Effector memory CD4-positive, alpha-beta T cell (primary cell): ENCODE results near the gene CFTR.

Experiments used
- DNase-seq, 3 donors: peaks; one replicate each; pipeline ENCODE4 v3.0.0-alpha.2; 2020
- H3K27ac ChIP-seq: 2 replicates; pipeline ENCODE4 v1.7.0; 2013; ENCODE audit warnings: mild to moderate bottlenecking, low read length, moderate library complexity; ENCODE audit not compliant: insufficient read depth, poor library complexity, severe bottlenecking
- H3K27me3 ChIP-seq: replicated peaks from 2 replicates; pipeline ENCODE4 v1.7.0; 2013; ENCODE audit warnings: mild to moderate bottlenecking, low read length; ENCODE audit not compliant: insufficient read depth, control insufficient read depth, poor library complexity, severe bottlenecking
- H3K36me3 ChIP-seq: 2 replicates; pipeline ENCODE4 v1.7.0; 2013; ENCODE audit warnings: mild to moderate bottlenecking, low read length, moderate library complexity; ENCODE audit not compliant: control insufficient read depth, insufficient read depth
- H3K4me1 ChIP-seq: 2 replicates; pipeline ENCODE4 v1.7.0; 2013; ENCODE audit warnings: low read length, mild to moderate bottlenecking; ENCODE audit not compliant: control insufficient read depth, insufficient read depth, poor library complexity, severe bottlenecking
- H3K4me3 ChIP-seq: 2 replicates; pipeline ENCODE4 v1.7.0; 2013; ENCODE audit warnings: low read length, low read depth, mild to moderate bottlenecking; ENCODE audit not compliant: insufficient read depth, poor library complexity, severe bottlenecking
- H3K9me3 ChIP-seq: 2 replicates; pipeline ENCODE4 v1.7.0; 2013; ENCODE audit warnings: mild to moderate bottlenecking, low read length, moderate library complexity; ENCODE audit not compliant: control insufficient read depth

CFTR gene

GRCh38 chr7:117659531-117660011 is 179.7 kb downstream of the CFTR start:
- no peak for DNase-seq
- no peaks in the 10 kb centered on the region for H3K36me3 ChIP-seq

GRCh38 chr7:117661328-117661727 is 181.5 kb downstream of the CFTR start:
- no peaks in the 10 kb centered on the region for H3K9me3 ChIP-seq
- H3K27me3 ChIP-seq: no peaks in the 10 kb centered on the region
- H3K4me1 ChIP-seq: no peaks in the 10 kb centered on the region
- no peak for DNase-seq
- no peaks in the 10 kb centered on the region for H3K36me3 ChIP-seq
- no peak overlapping the region for H3K4me3 ChIP-seq
- H3K27ac ChIP-seq: no peak overlapping the region

More at GRCh38 chr7:117659531-117660011, 179.7 kb downstream of the CFTR start:
- H3K4me1 ChIP-seq: no peaks in the 10 kb centered on the region
- H3K4me3 ChIP-seq: no peak overlapping the region
- no peaks in the 10 kb centered on the region for H3K27me3 ChIP-seq
- H3K9me3 ChIP-seq: no peaks in the 10 kb centered on the region
- H3K27ac ChIP-seq: no peak overlapping the region

- H3K36me3 ChIP-seq: no peaks in the 10 kb centered on the region
- no peak overlapping the region for H3K4me3 ChIP-seq
- no peak for DNase-seq
- H3K27me3 ChIP-seq: no peaks in the 10 kb centered on the region
- H3K4me1 ChIP-seq: no peaks in the 10 kb centered on the region
- H3K27ac ChIP-seq: no peak overlapping the region
- H3K9me3 ChIP-seq: no peaks in the 10 kb centered on the region
Measured at GRCh38 chr7:117664047-117664446, 184.2 kb downstream of the CFTR start.

GRCh38 chr7:117665368-117665767 is 185.5 kb downstream of the CFTR start:
- DNase-seq: no peak
- Histone ChIP-seq H3K27ac (no peak overlapping the region), H3K4me3 (no peak overlapping the region), H3K27me3 (no peaks in the 10 kb centered on the region), H3K9me3 (no peaks in the 10 kb centered on the region), H3K36me3 (no peaks in the 10 kb centered on the region), H3K4me1 (no peaks in the 10 kb centered on the region)

GRCh38 chr7:117666031-117666430 is 186.2 kb downstream of the CFTR start:
- Histone ChIP-seq H3K9me3 (no peaks in the 10 kb centered on the region), H3K27me3 (no peaks in the 10 kb centered on the region), H3K36me3 (no peaks in the 10 kb centered on the region), H3K27ac (no peak overlapping the region), H3K4me1 (no peaks in the 10 kb centered on the region), H3K4me3 (no peak overlapping the region)
- no peak for DNase-seq

- no peak overlapping the region for H3K4me3 ChIP-seq
- H3K4me1 ChIP-seq: no peaks in the 10 kb centered on the region
- no peaks in the 10 kb centered on the region for H3K36me3 ChIP-seq
- DNase-seq: no peak
- H3K27ac ChIP-seq: no peak overlapping the region
- no peaks in the 10 kb centered on the region for H3K9me3 ChIP-seq
- no peaks in the 10 kb centered on the region for H3K27me3 ChIP-seq
Measured at GRCh38 chr7:117666689-117667088, 186.9 kb downstream of the CFTR start.

GRCh38 chr7:117667456-117667855 is 187.6 kb downstream of the CFTR start:
- H3K9me3 ChIP-seq: no peaks in the 10 kb centered on the region
- H3K27me3 ChIP-seq: no peaks in the 10 kb centered on the region
- no peak for DNase-seq
- H3K36me3 ChIP-seq: no peaks in the 10 kb centered on the region
- H3K4me3 ChIP-seq: no peak overlapping the region
- no peaks in the 10 kb centered on the region for H3K4me1 ChIP-seq
- H3K27ac ChIP-seq: no peak overlapping the region

- Histone ChIP-seq H3K36me3 (no peaks in the 10 kb centered on the region), H3K9me3 (no peaks in the 10 kb centered on the region), H3K4me1 (no peaks in the 10 kb centered on the region), H3K4me3 (no peak overlapping the region), H3K27ac (no peak overlapping the region), H3K27me3 (no peaks in the 10 kb centered on the region)
- no peak for DNase-seq
Measured at GRCh38 chr7:117669818-117670217, 190.0 kb downstream of the CFTR start.

GRCh38 chr7:117672453-117672852 is 192.6 kb downstream of the CFTR start:
- no peaks in the 10 kb centered on the region for H3K27me3 ChIP-seq
- H3K27ac ChIP-seq: no peak overlapping the region
- H3K4me1 ChIP-seq: no peaks in the 10 kb centered on the region
- H3K9me3 ChIP-seq: no peaks in the 10 kb centered on the region
- no peak for DNase-seq
- H3K36me3 ChIP-seq: no peaks in the 10 kb centered on the region
- no peak overlapping the region for H3K4me3 ChIP-seq

- Histone ChIP-seq H3K9me3 (no peaks in the 10 kb centered on the region), H3K4me3 (no peak overlapping the region), H3K36me3 (no peaks in the 10 kb centered on the region), H3K4me1 (no peaks in the 10 kb centered on the region), H3K27ac (no peak overlapping the region), H3K27me3 (no peaks in the 10 kb centered on the region)
- DNase-seq: no peak
Measured at GRCh38 chr7:117673367-117673766, 193.5 kb downstream of the CFTR start.

- no peak overlapping the region for H3K27ac ChIP-seq
- no peak for DNase-seq
Measured at GRCh38 chr7:117673839-117674238, 194.0 kb downstream of the CFTR start.

More at GRCh38 chr7:117673839-117674238, 194.0 kb downstream of the CFTR start:
- Histone ChIP-seq H3K36me3 (no peaks in the 10 kb centered on the region), H3K9me3 (no peaks in the 10 kb centered on the region), H3K4me1 (no peaks in the 10 kb centered on the region), H3K4me3 (no peak overlapping the region), H3K27me3 (no peaks in the 10 kb centered on the region)
